CD8-positive, alpha-beta memory T cell (primary cell): ENCODE results near the gene LCN9. TPM values are rescaled to one million over a fixed set of nuclear protein-coding genes. Genes with fewer than 3 reads are reported as not detected.

ENCODE experiments used
- CTCF ChIA-PET: fragments of 350-600 bp; sonication (Branson Sonifier 250); formaldehyde crosslinking; loops from one replicate; lab custom pipeline; 2021; ENCODE audit warnings: antibody characterized with exemption; lab: Charles Lee
- POLR2A ChIA-PET: fragments of 350-600 bp; sonication (Branson Sonifier 250); formaldehyde crosslinking; loops from one replicate; lab custom pipeline; 2021; ENCODE audit warnings: antibody characterized with exemption; lab: Charles Lee
- DNase-seq, 5 donors: peaks; one replicate each; pipeline versions ENCODE4 v3.0.0 to v3.0.0-alpha.2; 2020 to 2022; ENCODE audit warnings: mixed read lengths in 1 of 5
- H3K27ac ChIP-seq: one replicate; pipeline ENCODE4 v1.7.0; 2013; ENCODE audit warnings: low read depth, mild to moderate bottlenecking, low read length, moderate library complexity
- H3K27me3 ChIP-seq: 2 replicates; pipeline ENCODE4 v1.7.0; 2013; ENCODE audit warnings: low read length, mild to moderate bottlenecking; ENCODE audit not compliant: insufficient read depth, poor library complexity, severe bottlenecking
- H3K36me3 ChIP-seq: 2 replicates; pipeline ENCODE4 v1.7.0; 2013; ENCODE audit warnings: mild to moderate bottlenecking, low read length, moderate library complexity; ENCODE audit not compliant: insufficient read depth
- H3K4me1 ChIP-seq: 2 replicates; pipeline ENCODE4 v1.7.0; 2013; ENCODE audit warnings: mild to moderate bottlenecking, low read length, moderate library complexity; ENCODE audit not compliant: insufficient read depth
- H3K4me3 ChIP-seq: 2 replicates; pipeline ENCODE4 v1.7.0; 2013; ENCODE audit warnings: mild to moderate bottlenecking, low read length
- H3K9me3 ChIP-seq: 2 replicates; pipeline ENCODE4 v1.7.0; 2013; ENCODE audit warnings: mild to moderate bottlenecking, low read length
- H3K27ac Mint-ChIP-seq, 8 donors: one replicate each; pipeline ENCODE4 v1.8.0; 2020 to 2021; ENCODE audit warnings: mixed read lengths in 8 of 8, mild to moderate bottlenecking in 6 of 8, inconsistent platforms in 3 of 8, moderate library complexity in 3 of 8
- H3K27me3 Mint-ChIP-seq, 2 donors: one replicate each; pipeline ENCODE4 v1.8.0; 2020 to 2021; ENCODE audit warnings: mixed read lengths in 2 of 2, mild to moderate bottlenecking in 1 of 2, moderate library complexity in 1 of 2
- H3K36me3 Mint-ChIP-seq, 3 donors: one replicate each; pipeline ENCODE4 v1.8.0; 2020 to 2021; ENCODE audit warnings: mixed read lengths in 3 of 3, inconsistent platforms in 1 of 3, mild to moderate bottlenecking in 1 of 3
- H3K4me1 Mint-ChIP-seq, 3 donors: one replicate each; pipeline ENCODE4 v1.8.0; 2020 to 2021; ENCODE audit warnings: mixed read lengths in 3 of 3, inconsistent platforms in 1 of 3, mild to moderate bottlenecking in 1 of 3
- H3K4me3 Mint-ChIP-seq, 7 donors: one replicate each; pipeline ENCODE4 v1.8.0; 2020 to 2021; ENCODE audit warnings: mixed read lengths in 7 of 7, mild to moderate bottlenecking in 6 of 7, moderate library complexity in 4 of 7, inconsistent platforms in 2 of 7
- H3K9me3 Mint-ChIP-seq, 5 donors: one replicate each; pipeline ENCODE4 v1.8.0; 2020 to 2022; ENCODE audit warnings: mixed read lengths in 5 of 5, mild to moderate bottlenecking in 3 of 5, moderate library complexity in 2 of 5, inconsistent platforms in 1 of 5
- polyA plus RNA-seq: library from polyadenylated mRNA; unstranded; fragments of 300-500 nt; fragmentation: Illumina TruSeq; gene quantifications from one replicate; pipeline ENCODE4 v1.2.3, GENCODE V29; 2021
- total RNA-seq, 2 experiments: library from RNA; stranded (reverse); gene quantifications; one replicate each; pipeline ENCODE4 v1.2.3, GENCODE V29; 2021

Gene LCN9
- total and polyA plus RNA-seq, 3 experiments from 2014 or later, result not detected

- Histone ChIP-seq H3K9me3 (no peaks in the 10 kb centered on the region), H3K36me3 (no peaks in the 10 kb centered on the region), H3K4me1 (no peaks in the 10 kb centered on the region), H3K27ac (no peak overlapping the region), H3K4me3 (no peak overlapping the region), H3K27me3 (peaks cover 3% of the 10 kb centered on the region)
- Mint-ChIP-seq H3K27ac (no peak overlapping the region), H3K36me3 (no peaks in the 10 kb centered on the region), H3K27me3 (peaks cover 3 to 4% of the 10 kb centered on the region in 2 donors), H3K4me3 (no peak overlapping the region), H3K4me1 (no peaks in the 10 kb centered on the region), H3K9me3 (no peaks in the 10 kb centered on the region)
- ChIA-PET CTCF (no interaction called here), POLR2A (no interaction called here)
- no peak for DNase-seq
Observed at GRCh38 chr9:135681161-135681560, 18.1 kb downstream of the LCN9 start.

GRCh38 chr9:135683401-135684034, 20.4 kb downstream of the LCN9 start:
- Mint-ChIP-seq H3K9me3 (no peaks in the 10 kb centered on the region), H3K27ac (no peak overlapping the region), H3K36me3 (no peaks in the 10 kb centered on the region), H3K4me1 (no peaks in the 10 kb centered on the region), H3K4me3 (no peak overlapping the region), H3K27me3 (peaks cover 3 to 4% of the 10 kb centered on the region in 2 donors)
- no peak for DNase-seq
- Histone ChIP-seq H3K9me3 (no peaks in the 10 kb centered on the region), H3K4me3 (no peak overlapping the region), H3K36me3 (no peaks in the 10 kb centered on the region), H3K27me3 (peaks cover 3% of the 10 kb centered on the region), H3K4me1 (no peaks in the 10 kb centered on the region), H3K27ac (no peak overlapping the region)
- POLR2A ChIA-PET, result no interaction called here
- CTCF ChIA-PET, result no interaction called here

GRCh38 chr9:135684691-135685090, 21.6 kb downstream of the LCN9 start:
- Mint-ChIP-seq H3K4me1 (no peaks in the 10 kb centered on the region), H3K36me3 (no peaks in the 10 kb centered on the region), H3K9me3 (no peaks in the 10 kb centered on the region), H3K27me3 (peaks cover 3 to 5% of the 10 kb centered on the region in 2 donors), H3K27ac (no peak overlapping the region), H3K4me3 (no peak overlapping the region)
- no peaks in the 10 kb centered on the region for H3K36me3 ChIP-seq
- DNase-seq, result no peak
- H3K4me3 ChIP-seq, result no peak overlapping the region
- no peak overlapping the region for H3K27ac ChIP-seq
- ChIA-PET CTCF (no interaction called here), POLR2A (no interaction called here)
- H3K9me3 ChIP-seq, result no peaks in the 10 kb centered on the region
- H3K4me1 ChIP-seq, result no peaks in the 10 kb centered on the region
- H3K27me3 ChIP-seq, result peaks cover 3% of the 10 kb centered on the region

- Mint-ChIP-seq H3K4me3 (no peak overlapping the region), H3K4me1 (no peaks in the 10 kb centered on the region), H3K36me3 (no peaks in the 10 kb centered on the region), H3K27me3 (peaks cover 6 to 11% of the 10 kb centered on the region in 2 donors), H3K9me3 (no peaks in the 10 kb centered on the region), H3K27ac (no peak overlapping the region)
- no peak for DNase-seq
- Histone ChIP-seq H3K9me3 (no peaks in the 10 kb centered on the region), H3K27ac (no peak overlapping the region), H3K4me3 (no peak overlapping the region), H3K27me3 (peaks cover 3% of the 10 kb centered on the region), H3K4me1 (no peaks in the 10 kb centered on the region), H3K36me3 (no peaks in the 10 kb centered on the region)
- CTCF ChIA-PET, result no interaction called here
- POLR2A ChIA-PET, result no interaction called here
Observed at GRCh38 chr9:135687216-135687615, 24.1 kb downstream of the LCN9 start.

- no peak overlapping the region for H3K4me3 Mint-ChIP-seq
- H3K27me3 ChIP-seq, result peaks cover 3% of the 10 kb centered on the region
- no peaks in the 10 kb centered on the region for H3K36me3 ChIP-seq
- H3K4me1 Mint-ChIP-seq, result no peaks in the 10 kb centered on the region
- H3K4me3 ChIP-seq, result no peak overlapping the region
- H3K4me1 ChIP-seq, result no peaks in the 10 kb centered on the region
- no peaks in the 10 kb centered on the region for H3K36me3 Mint-ChIP-seq
- ChIA-PET CTCF (no interaction called here), POLR2A (no interaction called here)
- H3K27ac Mint-ChIP-seq, result no peak overlapping the region
- no peak for DNase-seq
- H3K9me3 Mint-ChIP-seq, result no peaks in the 10 kb centered on the region
- H3K27ac ChIP-seq, result no peak overlapping the region
- H3K27me3 Mint-ChIP-seq, result peaks cover 9 to 12% of the 10 kb centered on the region in 2 donors
- no peaks in the 10 kb centered on the region for H3K9me3 ChIP-seq
Observed at GRCh38 chr9:135689011-135689410, 25.9 kb downstream of the LCN9 start.

- no peaks in the 10 kb centered on the region for H3K4me1 Mint-ChIP-seq
- no peak overlapping the region for H3K4me3 ChIP-seq
- H3K4me1 ChIP-seq, result no peaks in the 10 kb centered on the region
- H3K36me3 Mint-ChIP-seq, result no peaks in the 10 kb centered on the region
- DNase-seq, result no peak
- POLR2A ChIA-PET, result no interaction called here
- H3K27ac ChIP-seq, result no peak overlapping the region
- no peak overlapping the region for H3K4me3 Mint-ChIP-seq
- CTCF ChIA-PET, result no interaction called here
- H3K36me3 ChIP-seq, result no peaks in the 10 kb centered on the region
- H3K27ac Mint-ChIP-seq, result no peak overlapping the region
- no peaks in the 10 kb centered on the region for H3K9me3 Mint-ChIP-seq
- no peaks in the 10 kb centered on the region for H3K27me3 ChIP-seq
- no peaks in the 10 kb centered on the region for H3K9me3 ChIP-seq
- peaks cover 9 to 12% of the 10 kb centered on the region in 2 donors for H3K27me3 Mint-ChIP-seq
Observed at GRCh38 chr9:135690836-135691570, 27.9 kb downstream of the LCN9 start.

- H3K9me3 Mint-ChIP-seq, result no peaks in the 10 kb centered on the region
- H3K4me1 ChIP-seq, result no peaks in the 10 kb centered on the region
- DNase-seq, result no peak
- H3K4me3 ChIP-seq, result no peak overlapping the region
- H3K4me1 Mint-ChIP-seq, result no peaks in the 10 kb centered on the region
- no peaks in the 10 kb centered on the region for H3K9me3 ChIP-seq
- H3K27me3 ChIP-seq, result no peaks in the 10 kb centered on the region
- peaks cover 9 to 12% of the 10 kb centered on the region in 2 donors for H3K27me3 Mint-ChIP-seq
- POLR2A ChIA-PET, result no interaction called here
- H3K27ac ChIP-seq, result no peak overlapping the region
- H3K27ac Mint-ChIP-seq, result no peak overlapping the region
- no peaks in the 10 kb centered on the region for H3K36me3 ChIP-seq
- CTCF ChIA-PET, result no interaction called here
- no peaks in the 10 kb centered on the region for H3K36me3 Mint-ChIP-seq
- H3K4me3 Mint-ChIP-seq, result no peak overlapping the region
Observed at GRCh38 chr9:135692410-135692809, 29.3 kb downstream of the LCN9 start.

GRCh38 chr9:135693265-135693664, 30.2 kb downstream of the LCN9 start:
- no peak overlapping the region for H3K4me3 Mint-ChIP-seq
- CTCF ChIA-PET, result no interaction called here

More at GRCh38 chr9:135693265-135693664, 30.2 kb downstream of the LCN9 start:
- no peaks in the 10 kb centered on the region for H3K27me3 ChIP-seq
- Mint-ChIP-seq H3K27me3 (peaks cover 9 to 12% of the 10 kb centered on the region in 2 donors), H3K4me1 (no peaks in the 10 kb centered on the region), H3K27ac (no peak overlapping the region), H3K9me3 (no peaks in the 10 kb centered on the region), H3K36me3 (no peaks in the 10 kb centered on the region)
- no peaks in the 10 kb centered on the region for H3K36me3 ChIP-seq
- H3K4me3 ChIP-seq, result no peak overlapping the region
- H3K4me1 ChIP-seq, result no peaks in the 10 kb centered on the region
- H3K27ac ChIP-seq, result no peak overlapping the region
- no peak for DNase-seq
- POLR2A ChIA-PET, result no interaction called here
- no peaks in the 10 kb centered on the region for H3K9me3 ChIP-seq
